ENCODE measurements around the gene ZDHHC3.

DNA sequence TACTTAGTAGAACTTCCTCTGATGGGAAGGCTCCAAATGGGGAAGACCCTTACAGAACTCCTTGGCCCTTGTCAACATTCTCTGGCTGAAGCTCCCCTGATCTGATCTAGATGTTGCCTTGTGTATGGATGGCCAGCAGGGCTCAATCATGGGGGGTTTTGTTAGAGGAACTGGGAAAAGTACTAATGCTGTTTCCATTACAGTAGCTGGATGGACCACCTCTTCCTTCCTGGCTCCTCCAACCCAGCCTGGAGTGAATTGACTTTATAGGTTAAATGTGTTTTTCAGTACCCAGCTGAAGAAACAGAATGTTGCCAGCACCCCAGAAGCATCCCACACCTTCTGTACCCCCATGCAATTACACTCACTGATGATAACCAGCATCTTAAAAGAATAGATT, 27.4 kb upstream of the ZDHHC3 start:
- no peak for TF ChIP-seq POLR2A (IDR thresholded peaks at IDR 0.05; ENCODE audit: low read length)
- TF ChIP-seq GATA1 (IDR thresholded peaks at IDR 0.05; ENCODE audit: low read depth, low read length): no peak
